Stimulated activated effector memory CD8-positive, alpha-beta T cell treated with anti-CD3 and anti-CD28 coated beads, Interleukin-12 subunit alpha, Interleukin-12 subunit beta, amount 100 ng/mL, for 72 hours (primary cell): ENCODE data around the gene IL18R1.

Experiments
- ATAC-seq: fragments of 150-1000 bp; cut with Tn5 transposase; 2 replicates; pipeline ENCODE4 v1.10.0; 2021
- DNase-seq, 2 donors: peaks; one replicate each; pipeline ENCODE4 v3.0.0; 2021 to 2022; ENCODE audit warnings: low spot score in 2 of 2
- H3K27ac Mint-ChIP-seq: one replicate; pipeline ENCODE4 v1.8.0; 2022; ENCODE audit warnings: mild to moderate bottlenecking, mixed read lengths
- H3K36me3 Mint-ChIP-seq: one replicate; pipeline ENCODE4 v1.8.0; 2022; ENCODE audit warnings: mild to moderate bottlenecking, mixed read lengths
- H3K4me1 Mint-ChIP-seq: one replicate; pipeline ENCODE4 v1.8.0; 2022; ENCODE audit warnings: mixed read lengths
- H3K4me3 Mint-ChIP-seq: one replicate; pipeline ENCODE4 v1.8.0; 2022; ENCODE audit warnings: mild to moderate bottlenecking, mixed read lengths
- H3K9me3 Mint-ChIP-seq: one replicate; pipeline ENCODE4 v1.8.0; 2022; ENCODE audit warnings: mixed read lengths

IL18R1 gene

DNA sequence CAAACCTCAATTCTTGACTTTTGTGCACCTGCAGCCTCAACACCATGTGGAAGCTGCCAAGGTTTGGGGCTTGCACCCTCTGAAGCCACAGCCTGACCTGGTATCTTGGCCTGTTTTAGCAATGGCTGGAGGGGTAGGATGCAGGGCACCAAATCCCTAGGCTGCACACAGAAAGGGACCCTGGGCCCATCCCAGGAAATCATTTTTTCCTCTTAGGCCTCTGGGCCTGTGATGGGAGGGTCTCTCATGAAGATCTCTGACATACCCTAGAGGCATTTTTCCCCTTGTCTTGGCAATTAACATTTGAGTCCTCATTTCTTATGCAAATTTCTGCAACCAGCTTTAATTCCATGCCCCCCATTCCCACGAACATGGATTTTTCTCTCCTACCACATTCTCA, 10.2 kb downstream of the IL18R1 start:
- Mint-ChIP-seq H3K9me3 (peaks cover 15% of the 10 kb centered on the region), H3K4me1 (peaks cover 87% of the 10 kb centered on the region), H3K27ac (no peak overlapping the region), H3K36me3 (peaks cover 80% of the 10 kb centered on the region), H3K4me3 (no peak overlapping the region)
- ATAC-seq (no peak), DNase-seq (no peak)

DNA sequence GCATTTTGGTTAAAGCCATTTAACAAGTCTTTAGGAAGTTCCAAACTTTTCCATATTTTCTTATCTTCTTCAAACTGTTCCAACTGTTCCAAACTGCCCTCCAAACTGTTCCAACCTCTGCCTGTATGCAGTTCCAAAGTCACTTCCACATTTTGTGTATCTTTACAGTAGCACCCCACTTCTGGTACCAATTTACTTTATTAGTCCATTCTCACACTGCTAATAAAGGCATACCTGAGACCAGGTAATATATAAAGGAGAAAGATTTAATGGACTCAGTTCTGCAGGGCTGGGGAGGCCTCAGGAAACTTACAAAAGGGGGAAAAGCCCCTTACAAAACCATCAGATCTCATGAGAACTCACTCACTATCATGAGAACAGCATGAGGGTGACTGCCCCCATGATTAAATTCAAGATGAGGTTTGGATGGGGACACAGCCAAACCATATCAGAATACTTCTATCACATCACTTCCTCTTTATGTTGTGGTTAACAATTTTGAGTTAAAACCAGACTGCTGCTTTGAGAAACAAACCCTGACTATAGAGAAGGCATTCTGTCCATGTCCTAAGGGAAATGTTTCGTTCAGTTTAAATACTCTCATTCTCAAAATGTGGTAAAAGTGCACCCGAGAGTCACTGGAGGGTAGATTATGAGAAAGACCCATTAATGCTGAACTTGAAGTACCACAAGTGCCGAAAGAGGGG, 11.0 kb downstream of the IL18R1 start:
- H3K4me3 Mint-ChIP-seq: peak overlapping the region; percentile 61
- peaks cover 15% of the 10 kb centered on the region for H3K9me3 Mint-ChIP-seq
- peaks cover 80% of the 10 kb centered on the region for H3K4me1 Mint-ChIP-seq
- DNase-seq (no peak), ATAC-seq (peak; percentile 78)
- peaks cover 84% of the 10 kb centered on the region for H3K36me3 Mint-ChIP-seq
- H3K27ac Mint-ChIP-seq: peak overlapping the region; percentile 92

DNA sequence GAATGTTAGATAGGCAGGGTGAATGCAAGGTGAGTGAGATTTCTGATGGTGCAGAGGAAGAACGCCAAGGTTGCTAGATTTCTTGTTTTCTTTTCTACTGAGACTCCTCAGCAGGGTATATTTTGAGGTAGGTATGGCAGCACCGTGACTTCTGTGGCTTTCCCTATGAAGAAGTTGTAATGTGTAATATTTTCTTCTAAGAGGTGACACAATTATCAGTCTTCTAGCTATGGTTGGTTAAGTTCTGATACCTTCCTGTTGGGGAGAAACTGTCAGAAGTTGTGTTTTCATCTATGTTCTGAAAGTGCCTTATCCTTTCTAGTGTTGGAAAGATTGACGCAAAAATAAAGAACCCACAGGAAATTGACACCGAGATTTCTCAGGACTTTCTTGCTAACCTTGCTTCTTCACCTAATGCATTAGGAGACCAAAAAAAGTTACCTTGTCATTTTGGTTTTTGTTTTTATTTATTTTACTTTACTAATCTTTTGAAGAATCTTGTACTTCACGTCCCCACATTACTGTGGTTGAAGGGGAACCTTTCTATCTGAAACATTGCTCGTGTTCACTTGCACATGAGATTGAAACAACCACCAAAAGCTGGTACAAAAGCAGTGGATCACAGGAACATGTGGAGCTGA, 11.9 kb downstream of the IL18R1 start:
- Mint-ChIP-seq H3K4me3 (peak overlapping the region; percentile 61), H3K9me3 (peaks cover 15% of the 10 kb centered on the region), H3K4me1 (peaks cover 74% of the 10 kb centered on the region), H3K36me3 (peaks cover 84% of the 10 kb centered on the region), H3K27ac (peak overlapping the region; percentile 92)
- DNase-seq (no peak), ATAC-seq (peak; percentile 90)

DNA sequence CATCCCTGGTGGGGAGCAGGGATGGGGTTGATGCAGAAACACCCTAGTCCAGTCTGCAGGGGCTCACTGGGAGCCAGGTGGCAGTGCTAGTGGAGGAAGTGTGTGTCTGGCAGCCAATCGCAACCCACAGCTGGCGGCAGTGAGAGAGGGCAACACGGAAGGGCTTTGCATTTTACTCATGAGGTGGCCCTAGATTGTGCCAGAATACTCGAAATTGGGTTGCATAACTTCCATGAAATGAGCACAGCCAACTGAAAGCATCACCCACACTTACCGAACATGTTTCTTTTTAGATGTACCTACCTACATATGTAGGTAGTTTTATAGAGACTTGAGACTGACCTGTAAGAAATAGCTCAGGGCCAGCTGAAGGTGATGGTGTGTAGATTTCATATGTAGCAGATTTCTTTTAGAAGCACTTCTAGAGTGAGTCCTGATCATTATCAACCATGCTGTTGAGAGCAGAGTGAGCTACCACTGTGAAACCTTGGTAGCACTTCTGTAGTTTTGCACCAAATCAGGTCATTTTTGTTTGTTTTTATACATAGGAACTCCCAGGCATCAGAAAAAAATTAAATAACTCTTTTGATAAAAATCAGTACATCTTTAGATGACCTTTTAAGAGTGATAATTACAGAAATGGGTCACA, 13.0 kb downstream of the IL18R1 start:
- Mint-ChIP-seq H3K4me1 (peaks cover 64% of the 10 kb centered on the region), H3K4me3 (peak overlapping the region; percentile 61), H3K27ac (peak overlapping the region; percentile 92), H3K9me3 (peaks cover 15% of the 10 kb centered on the region), H3K36me3 (peaks cover 84% of the 10 kb centered on the region)
- DNase-seq: no peak
- peak; percentile 46 for ATAC-seq

DNA sequence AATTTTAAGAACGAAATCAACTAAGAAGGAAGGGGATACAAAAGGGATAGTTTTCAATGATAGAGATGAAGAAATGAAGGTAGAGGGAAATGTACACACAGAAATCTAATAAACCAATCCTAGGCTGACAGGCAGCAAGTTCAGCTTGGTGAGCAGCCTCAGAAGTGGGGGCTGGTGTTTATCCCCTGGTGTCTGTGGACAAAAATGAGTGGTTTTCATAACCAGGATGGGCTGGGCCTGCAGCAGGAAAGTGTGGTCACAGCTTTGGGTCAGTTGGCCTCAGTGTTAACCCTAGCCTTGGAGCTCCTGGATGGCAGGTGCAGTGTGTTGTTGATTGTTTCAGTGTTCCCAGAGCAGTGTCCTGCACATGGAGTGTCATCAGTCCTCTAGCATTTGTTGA, 14.3 kb downstream of the IL18R1 start:
- Mint-ChIP-seq H3K36me3 (peaks cover 77% of the 10 kb centered on the region), H3K4me1 (peaks cover 51% of the 10 kb centered on the region), H3K4me3 (no peak overlapping the region), H3K27ac (peak overlapping the region; percentile 92), H3K9me3 (peaks cover 9% of the 10 kb centered on the region)
- ATAC-seq: no peak
- no peak for DNase-seq

DNA sequence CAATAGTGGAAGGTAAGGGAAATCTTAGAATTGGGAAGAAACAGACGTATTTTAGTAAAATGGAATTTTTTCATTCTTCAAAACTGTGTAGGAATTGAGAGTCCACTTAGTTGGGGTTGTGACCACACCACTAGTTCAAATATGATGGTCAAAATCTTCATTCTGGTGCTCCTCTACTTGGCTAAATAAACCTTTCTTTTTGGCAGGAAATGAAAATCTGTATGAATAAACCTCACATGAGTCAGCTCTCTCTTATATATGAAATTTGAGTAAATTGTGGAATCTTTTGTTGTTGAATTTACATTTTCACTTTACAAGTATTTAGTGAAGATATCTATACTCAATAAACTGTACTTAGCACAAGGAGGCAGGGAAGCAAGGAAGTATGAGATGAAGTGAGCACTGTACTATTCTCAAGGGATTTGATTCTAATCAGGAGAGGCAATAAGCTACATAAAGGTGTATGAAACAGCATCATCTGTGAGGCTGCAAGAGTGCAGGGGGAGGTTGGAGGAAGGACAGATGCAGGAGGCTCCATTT, 20.5 kb downstream of the IL18R1 start:
- no peak for ATAC-seq
- H3K27ac Mint-ChIP-seq: no peak overlapping the region
- DNase-seq: no peak
- no peak overlapping the region for H3K4me3 Mint-ChIP-seq
- H3K9me3 Mint-ChIP-seq: peaks cover 6% of the 10 kb centered on the region
- peaks cover 64% of the 10 kb centered on the region for H3K36me3 Mint-ChIP-seq
- H3K4me1 Mint-ChIP-seq: peaks cover 30% of the 10 kb centered on the region

DNA sequence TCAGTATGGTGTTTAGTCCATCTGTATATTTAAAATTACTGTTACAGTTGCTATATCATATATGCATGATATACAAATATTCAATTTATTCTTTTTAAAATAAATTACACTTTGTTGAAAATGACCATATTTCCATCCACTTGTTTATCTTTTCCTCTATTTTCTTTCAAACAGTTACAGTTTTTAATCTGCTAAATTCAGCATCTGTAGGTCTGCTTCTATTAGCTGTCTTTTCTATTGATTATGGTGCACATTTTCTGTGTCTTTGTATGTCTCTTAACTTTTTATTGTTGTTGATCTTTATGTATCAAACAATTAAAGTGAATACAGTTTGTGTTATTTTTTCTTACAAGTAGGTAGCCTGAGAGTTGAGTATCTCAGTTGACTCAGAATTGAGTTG, 28.1 kb downstream of the IL18R1 start:
- DNase-seq: no peak
- Mint-ChIP-seq H3K4me1 (peaks cover 30% of the 10 kb centered on the region), H3K9me3 (peaks cover 14% of the 10 kb centered on the region), H3K4me3 (no peak overlapping the region), H3K27ac (no peak overlapping the region), H3K36me3 (peaks cover 73% of the 10 kb centered on the region)
- no peak for ATAC-seq

DNA sequence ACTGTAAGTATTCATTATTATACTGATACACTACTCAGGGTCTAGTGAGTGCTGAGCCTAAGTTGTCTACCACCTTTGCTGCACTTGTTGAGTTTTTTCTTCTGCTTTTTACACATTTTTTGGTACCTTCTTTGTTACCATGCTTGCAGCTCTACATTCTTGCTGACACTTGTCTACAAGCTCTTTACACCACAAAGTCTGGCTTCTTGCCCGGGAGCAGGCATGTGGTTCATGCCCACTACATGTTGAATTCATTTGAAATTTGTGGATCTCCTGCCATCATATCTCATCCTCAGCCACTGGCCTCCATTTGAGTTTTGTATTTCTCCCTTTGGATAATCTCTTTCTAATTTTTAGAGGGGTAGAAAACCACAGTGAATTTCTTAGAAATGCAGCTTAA, 29.9 kb downstream of the IL18R1 start:
- peaks cover 14% of the 10 kb centered on the region for H3K9me3 Mint-ChIP-seq
- H3K36me3 Mint-ChIP-seq: peaks cover 67% of the 10 kb centered on the region
- no peak overlapping the region for H3K27ac Mint-ChIP-seq
- no peak for ATAC-seq
- no peak overlapping the region for H3K4me3 Mint-ChIP-seq
- DNase-seq: no peak
- H3K4me1 Mint-ChIP-seq: peaks cover 19% of the 10 kb centered on the region

DNA sequence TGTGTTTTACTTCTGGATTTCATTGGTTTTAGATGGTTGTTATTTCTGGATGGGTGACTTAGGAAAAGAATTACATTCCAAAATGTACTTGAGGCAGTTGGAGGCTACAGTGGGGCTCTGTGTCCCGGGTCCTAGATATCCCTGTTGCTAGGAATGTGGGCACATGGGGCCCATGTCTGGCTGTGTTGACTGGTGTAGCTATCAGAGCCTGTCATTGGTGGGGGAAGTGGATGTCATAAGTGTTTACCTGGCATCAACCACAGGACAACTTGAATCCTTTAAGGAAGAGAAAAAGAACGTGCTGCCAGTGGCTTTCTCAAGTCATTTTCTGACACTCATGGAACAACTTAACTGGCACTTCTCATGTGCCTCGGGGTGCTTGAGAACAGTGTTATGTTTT, 30.4 kb downstream of the IL18R1 start:
- Mint-ChIP-seq H3K9me3 (peaks cover 14% of the 10 kb centered on the region), H3K4me1 (peaks cover 21% of the 10 kb centered on the region), H3K27ac (no peak overlapping the region), H3K4me3 (no peak overlapping the region), H3K36me3 (peaks cover 63% of the 10 kb centered on the region)
- DNase-seq (no peak), ATAC-seq (no peak)

DNA sequence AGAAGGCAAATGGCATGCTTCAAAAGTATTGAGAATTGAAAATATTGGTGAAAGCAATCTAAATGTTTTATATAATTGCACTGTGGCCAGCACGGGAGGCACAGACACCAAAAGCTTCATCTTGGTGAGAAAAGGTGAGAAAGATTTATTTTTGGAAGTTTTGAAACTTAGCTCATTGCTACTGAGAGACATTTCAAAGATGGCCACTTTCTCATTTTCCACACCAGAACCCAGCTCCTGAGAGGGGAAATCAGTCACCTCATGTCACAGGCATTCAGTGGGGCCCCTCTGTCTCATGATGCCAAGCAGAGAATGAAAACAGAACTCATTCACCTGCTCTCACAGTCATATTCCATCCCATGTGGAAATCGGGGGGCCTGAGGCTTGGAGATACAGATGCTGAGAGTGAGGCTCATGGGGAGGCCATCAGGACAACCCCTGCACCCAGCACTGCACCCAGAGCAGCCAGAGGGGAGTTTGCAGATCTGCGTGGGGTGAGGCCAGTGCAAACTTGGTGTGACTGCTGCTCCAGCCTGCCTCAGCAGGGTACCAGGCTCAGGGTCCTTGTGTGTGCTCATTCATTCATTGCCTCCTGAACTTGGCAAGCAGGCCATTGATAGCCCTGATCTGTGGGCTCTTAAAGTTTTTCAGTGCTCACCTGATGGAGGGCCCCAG, 31.4 kb downstream of the IL18R1 start:
- Mint-ChIP-seq H3K27ac (peak overlapping the region; percentile 77), H3K9me3 (peaks cover 14% of the 10 kb centered on the region), H3K4me1 (peaks cover 31% of the 10 kb centered on the region), H3K36me3 (peaks cover 60% of the 10 kb centered on the region), H3K4me3 (peak overlapping the region; percentile 6)
- ATAC-seq (no peak), DNase-seq (no peak)

DNA sequence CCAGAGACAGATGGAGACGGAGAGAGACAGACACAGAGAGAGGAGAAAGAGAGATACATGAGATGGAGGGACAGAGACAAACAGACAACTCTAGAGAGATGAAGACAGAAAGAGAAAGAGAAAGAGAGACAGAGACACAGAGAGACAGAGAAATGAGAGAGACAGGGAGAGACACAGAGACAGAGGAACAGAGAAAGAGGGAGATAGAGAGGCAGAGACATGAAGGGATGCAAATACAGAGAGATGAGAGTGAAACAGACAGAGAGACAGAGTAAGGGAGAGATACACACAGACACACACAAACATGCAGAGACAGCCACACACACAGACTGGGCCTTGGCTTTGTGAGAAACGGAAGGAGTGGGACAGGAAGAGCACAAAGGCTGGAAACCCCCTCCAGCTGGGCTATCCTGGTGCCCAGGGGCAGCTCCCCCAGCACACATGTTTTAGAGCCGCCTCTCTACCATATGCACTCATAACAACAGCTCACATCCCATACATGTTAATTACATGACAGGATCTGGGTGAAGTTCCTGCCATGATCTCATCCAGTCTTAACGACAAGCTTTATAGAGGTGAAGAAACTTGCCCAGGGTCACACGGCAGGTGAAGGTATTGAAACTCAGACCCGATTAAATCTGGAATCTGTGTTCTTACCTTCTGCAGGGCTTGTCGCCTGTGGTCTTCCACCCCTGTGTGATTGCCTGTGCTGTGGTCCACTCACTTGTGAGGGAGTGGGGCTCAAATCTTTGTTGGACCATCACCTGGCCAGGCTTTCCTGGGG, 32.4 kb downstream of the IL18R1 start:
- H3K36me3 Mint-ChIP-seq: peaks cover 52% of the 10 kb centered on the region
- peak; percentile 43 for ATAC-seq
- peak overlapping the region; percentile 6 for H3K4me3 Mint-ChIP-seq

DNA sequence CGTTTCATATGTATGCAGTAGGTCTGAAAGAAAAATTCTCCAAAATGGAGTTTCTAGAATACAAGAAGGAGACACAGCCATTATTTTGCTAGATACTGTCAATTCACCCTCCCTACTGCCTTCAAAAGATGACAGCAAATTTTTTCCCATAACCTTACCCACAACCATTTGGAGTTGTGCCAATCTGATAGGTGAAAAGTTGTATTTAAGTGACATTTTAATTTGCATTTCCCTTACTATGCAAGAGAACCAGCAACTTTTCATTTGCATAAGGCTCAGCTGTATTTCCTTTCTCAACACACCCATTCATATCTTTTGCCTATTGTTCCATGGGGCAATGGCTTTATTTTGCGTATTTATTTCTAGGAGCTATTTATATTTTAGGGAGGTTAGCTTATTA, 36.0 kb downstream of the IL18R1 start:
- DNase-seq (no peak), ATAC-seq (peak; percentile 66)
- Mint-ChIP-seq H3K4me1 (peaks cover 28% of the 10 kb centered on the region), H3K36me3 (peaks cover 23% of the 10 kb centered on the region), H3K27ac (no peak overlapping the region), H3K4me3 (no peak overlapping the region), H3K9me3 (no peaks in the 10 kb centered on the region)

More for the DNA sequence above, 32.4 kb downstream of the IL18R1 start:
- Mint-ChIP-seq H3K9me3 (peaks cover 12% of the 10 kb centered on the region), H3K27ac (peak overlapping the region; percentile 77), H3K4me1 (peaks cover 34% of the 10 kb centered on the region)
- DNase-seq: no peak

DNA sequence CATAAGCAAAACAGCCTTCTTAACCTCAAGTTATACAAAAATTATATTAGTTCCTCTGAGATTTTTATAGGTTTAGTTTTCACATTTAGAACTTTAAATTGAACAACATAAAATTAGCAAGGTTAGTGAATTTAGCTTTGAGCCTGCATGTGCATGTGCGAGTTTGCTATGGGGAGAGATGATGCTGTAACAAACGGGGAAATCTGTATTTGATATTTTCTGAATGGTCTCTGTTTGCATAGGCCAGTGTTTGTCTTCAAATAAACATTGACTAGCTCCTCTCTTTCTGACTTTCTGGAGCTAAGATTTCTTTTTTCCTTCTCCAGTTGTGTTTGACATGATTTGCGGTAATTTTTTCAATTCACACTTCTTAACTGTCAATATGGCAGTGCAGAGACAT, 36.5 kb downstream of the IL18R1 start:
- no peak for ATAC-seq

DNA sequence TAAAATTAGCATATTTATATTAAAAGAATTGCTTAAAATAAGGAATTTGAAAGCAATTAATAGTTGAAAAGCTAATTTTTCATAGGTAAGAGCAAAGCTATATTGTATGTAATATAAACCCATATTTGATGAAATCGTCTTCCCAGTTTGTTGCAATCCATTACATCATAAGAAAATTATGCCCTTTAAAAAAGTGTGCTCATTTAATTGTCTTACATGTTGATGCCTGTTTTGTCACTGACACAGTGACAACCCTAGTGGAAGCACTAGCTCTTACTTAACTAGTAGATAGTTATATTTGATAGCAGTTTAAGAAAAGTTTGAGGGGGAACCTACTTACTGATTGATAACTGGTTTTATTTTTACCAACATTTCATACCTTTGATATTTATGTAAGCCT, 37.3 kb downstream of the IL18R1 start:
- Mint-ChIP-seq H3K4me3 (no peak overlapping the region), H3K9me3 (no peaks in the 10 kb centered on the region), H3K27ac (no peak overlapping the region), H3K36me3 (peaks cover 9% of the 10 kb centered on the region), H3K4me1 (peaks cover 17% of the 10 kb centered on the region)
- DNase-seq (no peak), ATAC-seq (no peak)

More for the DNA sequence above, 36.5 kb downstream of the IL18R1 start:
- Mint-ChIP-seq H3K27ac (no peak overlapping the region), H3K36me3 (peaks cover 17% of the 10 kb centered on the region), H3K4me3 (no peak overlapping the region), H3K4me1 (peaks cover 25% of the 10 kb centered on the region), H3K9me3 (no peaks in the 10 kb centered on the region)
- no peak for DNase-seq
